ENCODE results near the gene ZFR.

GRCh38 chr5:32387211-32387610 lies 57.3 kb downstream of the ZFR start:
- no peak for TF ChIP-seq EZH2phosphoT487 (IDR thresholded peaks at IDR 0.05)
- TF ChIP-seq, protein P1, sequence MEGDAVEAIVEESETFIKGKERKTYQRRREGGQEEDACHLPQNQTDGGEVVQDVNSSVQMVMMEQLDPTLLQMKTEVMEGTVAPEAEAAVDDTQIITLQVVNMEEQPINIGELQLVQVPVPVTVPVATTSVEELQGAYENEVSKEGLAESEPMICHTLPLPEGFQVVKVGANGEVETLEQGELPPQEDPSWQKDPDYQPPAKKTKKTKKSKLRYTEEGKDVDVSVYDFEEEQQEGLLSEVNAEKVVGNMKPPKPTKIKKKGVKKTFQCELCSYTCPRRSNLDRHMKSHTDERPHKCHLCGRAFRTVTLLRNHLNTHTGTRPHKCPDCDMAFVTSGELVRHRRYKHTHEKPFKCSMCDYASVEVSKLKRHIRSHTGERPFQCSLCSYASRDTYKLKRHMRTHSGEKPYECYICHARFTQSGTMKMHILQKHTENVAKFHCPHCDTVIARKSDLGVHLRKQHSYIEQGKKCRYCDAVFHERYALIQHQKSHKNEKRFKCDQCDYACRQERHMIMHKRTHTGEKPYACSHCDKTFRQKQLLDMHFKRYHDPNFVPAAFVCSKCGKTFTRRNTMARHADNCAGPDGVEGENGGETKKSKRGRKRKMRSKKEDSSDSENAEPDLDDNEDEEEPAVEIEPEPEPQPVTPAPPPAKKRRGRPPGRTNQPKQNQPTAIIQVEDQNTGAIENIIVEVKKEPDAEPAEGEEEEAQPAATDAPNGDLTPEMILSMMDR (IDR thresholded peaks at IDR 0.05), result no peak

Data from neural progenitor cell (in vitro differentiated cells).